HG03575 (cell line): ENCODE data around the gene PLRG1.

Experiments used
- ATAC-seq: cut with Tn5 transposase; IDR thresholded peaks from one replicate; pipeline ENCODE4 v1.9.1; 2021; ENCODE audit not compliant: unreplicated experiment, insufficient number of reproducible peaks, low FRiP score; ENCODE audit errors: extremely low read depth

PLRG1 gene

DNA sequence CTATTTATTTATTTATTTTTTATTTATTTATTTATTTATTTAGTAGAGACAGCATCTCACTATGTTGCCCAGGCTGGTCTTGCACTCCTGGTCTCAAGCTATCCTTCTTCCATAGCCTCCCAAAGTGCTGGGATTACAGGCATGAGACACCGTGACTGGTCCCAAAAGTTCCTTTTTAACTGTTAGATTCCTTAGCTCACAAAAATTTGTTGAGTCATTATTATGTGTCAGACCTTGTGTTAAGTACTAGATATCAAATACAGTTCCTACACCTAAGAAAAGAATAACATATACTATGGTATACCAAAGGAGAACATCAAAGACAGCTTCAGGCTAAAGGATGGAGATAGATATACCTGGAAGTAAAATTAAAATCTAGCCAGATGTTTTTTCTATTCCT, 28.7 kb upstream of the PLRG1 start:
- no peak for ATAC-seq

DNA sequence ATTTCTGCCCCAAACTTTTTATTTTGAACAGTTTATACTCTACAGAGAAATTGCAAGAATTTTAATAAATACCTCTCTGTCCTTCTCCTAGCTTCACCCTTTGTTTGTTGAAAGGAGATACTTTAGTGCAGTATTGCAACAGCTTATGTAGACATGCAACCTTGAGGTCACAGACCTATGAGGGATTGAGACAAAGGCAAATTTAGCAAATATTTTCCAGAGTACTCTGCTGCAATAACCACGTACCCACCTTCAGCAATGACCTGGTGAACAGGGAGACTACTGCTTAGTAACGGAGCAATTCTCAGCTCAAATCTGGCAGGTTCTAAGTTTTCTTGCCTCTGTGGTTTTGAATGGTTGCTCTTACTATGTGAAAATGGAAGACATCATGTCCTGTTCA, 27.1 kb upstream of the PLRG1 start:
- ATAC-seq: no peak

DNA sequence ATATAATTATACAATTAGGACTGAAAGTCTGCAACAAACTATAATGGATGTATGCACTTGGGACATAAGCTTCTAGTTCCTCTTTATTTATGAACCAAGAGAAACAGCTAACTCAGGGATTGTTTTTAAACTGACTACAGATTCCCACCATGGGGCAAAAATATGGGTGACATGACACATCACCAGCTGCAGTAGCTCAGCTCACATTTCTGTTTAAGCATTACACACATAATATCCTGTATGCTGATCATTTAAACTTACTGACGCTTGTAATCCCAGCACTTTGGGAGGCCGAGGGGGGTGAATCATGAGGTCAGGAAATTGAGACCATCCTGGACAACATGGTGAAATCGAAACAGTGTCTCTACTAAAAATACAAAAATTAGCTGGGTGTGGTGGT, 24.1 kb upstream of the PLRG1 start:
- ATAC-seq: no peak

DNA sequence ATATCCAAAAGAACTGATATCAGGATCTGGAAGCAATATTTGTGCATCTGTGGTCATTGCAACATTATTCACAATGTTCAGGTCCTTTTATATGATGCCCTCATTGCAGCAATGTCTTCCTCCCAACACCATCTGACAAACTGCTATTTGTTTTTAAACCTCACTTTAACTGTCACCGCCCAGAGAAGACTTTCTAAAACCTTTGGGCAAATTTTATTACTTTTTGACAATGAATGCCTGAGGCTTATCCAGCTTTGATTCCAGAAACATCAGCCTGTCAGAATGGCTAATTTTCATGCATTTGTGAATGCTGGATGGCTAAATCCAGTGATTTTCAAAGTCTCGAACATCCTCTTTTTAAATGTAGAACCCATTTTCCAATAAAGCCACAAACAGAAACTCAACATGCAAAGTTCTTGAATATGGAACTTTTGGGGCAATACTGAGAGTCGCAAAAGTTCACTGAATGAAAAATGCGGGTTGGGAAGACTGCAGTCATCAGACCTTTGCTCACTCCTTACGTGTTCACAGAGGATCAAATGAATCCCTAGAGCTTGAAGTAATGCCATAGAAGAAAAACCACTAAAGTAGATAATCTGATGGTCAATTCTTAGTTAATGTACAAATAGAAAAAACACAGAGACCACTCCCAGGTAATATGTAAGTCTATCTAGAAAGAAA, 23.1 kb upstream of the PLRG1 start:
- no peak for ATAC-seq

GRCh38 chr4:154569584-154569983, 19.4 kb upstream of the PLRG1 start:
- no peak for ATAC-seq

GRCh38 chr4:154569028-154569427, 18.8 kb upstream of the PLRG1 start:
- no peak for ATAC-seq

- ATAC-seq: no peak
Observed at GRCh38 chr4:154566639-154567204, 16.5 kb upstream of the PLRG1 start.

DNA sequence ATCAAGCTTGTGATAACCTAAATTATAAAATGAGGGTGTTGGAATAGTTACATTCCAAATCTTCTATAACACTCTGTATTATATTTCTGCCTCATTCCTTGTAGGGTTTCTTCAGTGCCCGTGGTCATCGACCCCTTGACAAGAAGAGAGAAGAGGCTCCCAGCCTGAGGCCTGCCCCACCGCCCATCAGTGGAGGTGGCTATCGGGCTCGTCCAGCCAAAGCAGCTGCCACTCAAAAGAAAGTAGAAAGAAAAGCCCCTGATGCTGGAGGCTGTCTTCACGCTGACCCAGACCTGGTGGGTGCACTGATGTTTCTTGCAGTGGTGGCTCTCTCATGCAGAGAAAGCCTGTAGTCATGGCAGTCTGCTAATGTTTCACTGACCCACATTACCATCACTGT, 15.5 kb upstream of the PLRG1 start:
- no peak for ATAC-seq

- no peak for ATAC-seq
Observed at GRCh38 chr4:154564311-154564710, 14.1 kb upstream of the PLRG1 start.

DNA sequence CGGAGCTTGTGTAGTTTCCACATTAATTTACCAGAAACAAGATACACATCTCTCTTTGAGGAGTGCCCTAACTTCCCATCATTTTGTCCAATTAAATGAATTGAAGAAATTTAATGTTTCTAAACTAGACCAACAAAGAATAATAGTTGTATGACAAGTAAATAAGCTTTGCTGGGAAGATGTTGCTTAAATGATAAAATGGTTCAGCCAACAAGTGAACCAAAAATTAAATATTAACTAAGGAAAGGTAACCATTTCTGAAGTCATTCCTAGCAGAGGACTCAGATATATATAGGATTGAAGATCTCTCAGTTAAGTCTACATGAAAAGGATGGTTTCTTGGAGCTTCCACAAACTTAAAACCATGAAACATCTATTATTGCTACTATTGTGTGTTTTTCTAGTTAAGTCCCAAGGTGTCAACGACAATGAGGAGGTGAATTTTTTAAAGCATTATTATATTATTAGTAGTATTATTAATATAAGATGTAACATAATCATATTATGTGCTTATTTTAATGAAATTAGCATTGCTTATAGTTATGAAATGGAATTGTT, 12.6 kb upstream of the PLRG1 start, which contains the start of gene FGB:
TSS of gene FGB (plus strand) at position 315 of the 558 bp plus-strand sequence. CDS start at position 323, 8 bp downstream.
- no peak for ATAC-seq

GRCh38 chr4:154560824-154561231, 10.6 kb upstream of the PLRG1 start:
- ATAC-seq: no peak

DNA sequence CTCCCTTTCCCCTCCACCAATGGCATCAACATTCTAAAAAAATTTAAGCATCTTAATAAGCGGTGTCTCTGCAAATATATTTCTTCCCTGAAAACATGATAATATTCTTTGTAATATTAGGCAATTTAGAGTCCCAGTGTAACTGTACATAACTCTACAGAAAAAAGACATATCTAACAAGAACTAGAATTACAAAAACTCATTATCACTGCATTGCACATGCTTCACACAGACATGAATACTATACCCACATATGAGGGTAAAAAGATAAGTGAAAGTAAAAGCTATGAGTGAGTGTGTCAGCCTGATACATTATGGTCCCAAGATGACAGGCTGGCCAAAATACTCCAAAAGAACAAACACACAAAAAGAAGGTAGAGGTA, 10.2 kb upstream of the PLRG1 start:
- ATAC-seq: no peak

GRCh38 chr4:154559494-154560418, 9.6 kb upstream of the PLRG1 start:
- ATAC-seq: peak; percentile 78

DNA sequence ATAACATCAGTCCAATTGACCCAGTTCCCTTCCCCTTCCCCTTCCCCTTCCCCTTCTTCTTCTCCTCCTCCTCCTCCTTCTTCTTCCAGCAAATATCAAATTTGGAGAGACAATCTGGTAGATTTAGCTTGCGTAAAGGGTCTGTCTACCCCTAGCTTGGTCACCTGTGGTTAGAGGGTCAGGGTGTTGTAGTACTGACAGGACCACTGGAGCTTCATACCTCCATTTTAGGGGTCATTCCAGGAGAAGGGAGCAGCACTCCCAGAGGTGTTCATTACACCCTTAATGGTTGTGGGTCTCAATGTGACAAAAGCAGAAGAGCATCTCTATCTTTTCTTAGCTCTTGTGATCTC, 8.9 kb upstream of the PLRG1 start:
- ATAC-seq: no peak

GRCh38 chr4:154551872-154552686, 1.9 kb upstream of the PLRG1 start:
- peak; percentile 41 for ATAC-seq

DNA sequence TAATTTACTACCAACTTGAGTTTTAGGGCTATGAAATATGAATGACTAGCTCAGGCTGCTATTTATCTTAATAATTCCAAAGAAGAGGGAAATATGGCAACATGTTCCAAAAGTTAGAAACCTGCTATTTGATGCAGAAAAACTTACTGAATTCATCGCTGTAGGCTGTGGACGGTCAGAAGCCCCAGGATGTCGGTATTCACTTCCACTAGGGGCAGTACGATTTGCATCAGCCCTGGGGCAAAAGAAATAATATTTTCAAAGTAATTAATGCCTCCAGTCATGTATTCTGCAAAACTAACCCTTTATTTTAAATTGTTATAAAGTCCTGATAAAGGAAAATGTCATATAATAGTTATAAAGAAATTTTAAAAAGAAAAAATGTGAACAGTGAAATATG, 4.5 kb downstream of the PLRG1 start:
- no peak for ATAC-seq

DNA sequence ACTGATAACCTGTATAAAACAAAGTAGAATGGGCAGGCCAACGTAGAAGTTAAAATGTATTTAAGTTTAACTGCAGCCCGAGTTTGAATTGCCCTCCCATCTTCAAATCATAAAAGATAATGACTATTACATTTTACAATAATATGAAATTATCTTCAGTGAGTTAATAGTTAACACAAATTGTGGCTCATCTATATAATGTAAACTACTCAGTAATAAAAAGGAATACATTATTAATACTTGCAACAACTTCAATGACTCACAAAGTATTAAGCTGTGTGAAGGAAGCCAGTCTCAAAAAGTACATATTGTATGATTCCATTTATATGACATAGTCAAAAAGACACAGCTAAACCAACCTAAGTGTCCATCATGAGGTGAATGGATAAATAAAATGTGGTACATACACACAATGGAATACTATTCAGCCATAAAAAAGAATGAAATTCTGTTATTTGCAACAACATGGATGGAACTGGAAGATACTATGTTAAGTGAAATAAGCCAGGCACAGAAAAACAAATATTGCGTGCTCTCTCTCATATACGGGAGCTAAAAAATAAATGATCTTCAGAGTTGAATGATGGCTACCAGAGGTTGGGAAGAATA, 7.8 kb downstream of the PLRG1 start:
- ATAC-seq: no peak

DNA sequence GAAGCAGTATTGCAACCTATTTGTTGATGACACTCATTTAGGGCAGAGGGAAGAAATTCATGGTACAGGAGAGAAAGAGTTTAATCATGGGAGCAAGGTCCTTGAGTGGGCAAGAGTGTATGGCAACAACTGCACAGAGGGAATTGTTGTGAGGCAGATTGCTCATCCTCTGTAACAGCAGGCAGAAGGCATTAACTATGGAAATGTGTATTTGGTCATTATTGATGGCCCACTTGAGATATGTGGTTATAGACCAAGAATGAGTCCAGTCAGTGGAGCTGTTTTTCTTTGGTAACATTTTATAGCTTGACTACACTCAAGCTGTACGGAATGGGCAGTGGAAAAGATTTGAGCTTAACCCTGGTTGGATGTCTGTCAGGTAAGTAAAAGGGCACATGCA, 15.9 kb downstream of the PLRG1 start:
- ATAC-seq: no peak
